ENCODE results near the gene VLDLR.

Gene VLDLR

GRCh38 chr9:2621722-2622460 is at the start of gene VLDLR:
TSS of gene VLDLR (plus strand) at chr9:2621787. CDS start at chr9:2622190, 403 bp downstream.
- DNase-seq, result no peak

GRCh38 chr9:2574203-2574602 is 47.4 kb upstream of the VLDLR start:
- no peak for DNase-seq

- DNase-seq, result no peak
Observed at GRCh38 chr9:2576631-2577030, 45.0 kb upstream of the VLDLR start.

GRCh38 chr9:2583308-2584013 is 38.1 kb upstream of the VLDLR start:
- DNase-seq, result no peak

GRCh38 chr9:2591967-2592366 is 29.6 kb upstream of the VLDLR start:
- DNase-seq, result no peak

- DNase-seq, result no peak
Observed at GRCh38 chr9:2593744-2594143, 27.8 kb upstream of the VLDLR start.

GRCh38 chr9:2595973-2596372 is 25.6 kb upstream of the VLDLR start:
- DNase-seq, result no peak

GRCh38 chr9:2597483-2597882 is 24.1 kb upstream of the VLDLR start:
- DNase-seq, result no peak

- no peak for DNase-seq
Observed at GRCh38 chr9:2599896-2600295, 21.7 kb upstream of the VLDLR start.

GRCh38 chr9:2600307-2600706 is 21.3 kb upstream of the VLDLR start:
- no peak for DNase-seq

- DNase-seq, result no peak
Observed at GRCh38 chr9:2601785-2602378, 19.7 kb upstream of the VLDLR start.

- DNase-seq, result no peak
Observed at GRCh38 chr9:2602704-2603116, 18.9 kb upstream of the VLDLR start.

- DNase-seq, result no peak
Observed at GRCh38 chr9:2603621-2604020, 18.0 kb upstream of the VLDLR start.

- DNase-seq, result no peak
Observed at GRCh38 chr9:2605246-2605645, 16.3 kb upstream of the VLDLR start.

GRCh38 chr9:2608276-2608675 is 13.3 kb upstream of the VLDLR start:
- no peak for DNase-seq

- no peak for DNase-seq
Observed at GRCh38 chr9:2610985-2611384, 10.6 kb upstream of the VLDLR start.

GRCh38 chr9:2611961-2612360 is 9.6 kb upstream of the VLDLR start:
- DNase-seq, result no peak

GRCh38 chr9:2613730-2614271 is 7.8 kb upstream of the VLDLR start:
- DNase-seq, result peak; percentile 90

GRCh38 chr9:2615497-2615896 is 6.1 kb upstream of the VLDLR start:
- no peak for DNase-seq

GRCh38 chr9:2616692-2617377 is 4.8 kb upstream of the VLDLR start:
- no peak for DNase-seq

GRCh38 chr9:2618289-2618688 is 3.3 kb upstream of the VLDLR start:
- no peak for DNase-seq

- DNase-seq, result peak; percentile 12
Observed at GRCh38 chr9:2620919-2621721, 467 bp upstream of the VLDLR start.
